Loucy (cell line): ENCODE measurements around the gene PCDHA12.
"Not testable (repeated sequence)": the region's sequence is repeated elsewhere in the genome, so short reads cannot be mapped to it uniquely, and the experiment has no call there.

Experiments
- H2AFZ ChIP-seq: fragments of 200-600 bp; sonication (generic); 2 replicates; pipeline ENCODE4 v1.6.0; 2016; ENCODE audit warnings: antibody characterized with exemption, mild to moderate bottlenecking, low read length, moderate library complexity
- H3F3A ChIP-seq: fragments of 200-600 bp; 2 replicates; pipeline ENCODE4 v1.6.0; 2016; ENCODE audit warnings: antibody characterized with exemption, low read depth, mild to moderate bottlenecking
- H3K27me3 ChIP-seq: fragments of 200-600 bp; sonication (generic); 2 replicates; pipeline ENCODE4 v1.6.1; 2014; ENCODE audit warnings: low read length, mild to moderate bottlenecking; ENCODE audit not compliant: insufficient read depth, poor library complexity, severe bottlenecking
- H3K36me3 ChIP-seq: fragments of 200-600 bp; sonication (generic); 2 replicates; pipeline ENCODE4 v1.6.1; 2016; ENCODE audit warnings: low read length; ENCODE audit not compliant: insufficient read depth
- H3K4me1 ChIP-seq: fragments of 200-600 bp; sonication (generic); 2 replicates; pipeline ENCODE4 v1.5.1; 2014; ENCODE audit warnings: low read length, mild to moderate bottlenecking; ENCODE audit not compliant: insufficient read depth, poor library complexity, severe bottlenecking
- H3K4me2 ChIP-seq: fragments of 200-600 bp; sonication (generic); 2 replicates; pipeline ENCODE4 v1.6.0; 2014; ENCODE audit warnings: antibody characterized with exemption, low read length, low read depth, mild to moderate bottlenecking; ENCODE audit not compliant: poor library complexity, severe bottlenecking
- H3K4me3 ChIP-seq: fragments of 200-600 bp; sonication (generic); 2 replicates; pipeline ENCODE4 v1.5.1; 2014; ENCODE audit warnings: low read length, mild to moderate bottlenecking, mixed read lengths; ENCODE audit not compliant: poor library complexity, severe bottlenecking
- H3K79me2 ChIP-seq: fragments of 200-600 bp; sonication (generic); 2 replicates; pipeline ENCODE4 v1.6.1; 2014; ENCODE audit warnings: low read length; ENCODE audit not compliant: insufficient read depth
- H3K9ac ChIP-seq: fragments of 200-600 bp; sonication (generic); 2 replicates; pipeline ENCODE4 v1.6.0; 2014; ENCODE audit warnings: mild to moderate bottlenecking, low read depth, low read length, moderate library complexity; ENCODE audit not compliant: poor library complexity, severe bottlenecking
- H3K9me2 ChIP-seq: fragments of 200-600 bp; sonication (generic); replicated peaks from 2 replicates; pipeline ENCODE4 v1.6.1; 2016; ENCODE audit warnings: low read depth, low read length, mixed read lengths
- H3K9me3 ChIP-seq: fragments of 200-600 bp; sonication (generic); 2 replicates; pipeline ENCODE4 v1.6.1; 2014; ENCODE audit warnings: mild to moderate bottlenecking, antibody characterized with exemption, low read length, low read depth; ENCODE audit not compliant: insufficient read depth
- H4K20me1 ChIP-seq: fragments of 200-600 bp; sonication (generic); 2 replicates; pipeline ENCODE4 v1.6.0; 2014; ENCODE audit warnings: antibody characterized with exemption, low read length, mild to moderate bottlenecking; ENCODE audit not compliant: insufficient read depth, poor library complexity, severe bottlenecking
- CTCF ChIP-seq: fragments of 200-600 bp; sonication (generic); conservative IDR thresholded peaks from 2 replicates; pipeline ENCODE4 v1.5.1; 2014; ENCODE audit warnings: mild to moderate bottlenecking, antibody characterized with exemption, low read length
- EZH2phosphoT487 ChIP-seq: fragments of 200-600 bp; IDR thresholded peaks from 2 replicates; pipeline ENCODE4 v1.6.1; 2018; ENCODE audit warnings: antibody characterized with exemption, mild to moderate bottlenecking, moderate library complexity, borderline replicate concordance

Gene PCDHA12

GRCh38 chr5:140870221-140871201 lies 4.6 kb upstream of the PCDHA12 start:
- Histone ChIP-seq H3K9me2 (no peaks in the 10 kb centered on the region), H2AFZ (no peak overlapping the region)

GRCh38 chr5:140876541-140877261 lies 1.6 kb downstream of the PCDHA12 start:
- H3K9me3 ChIP-seq, H3K27me3 ChIP-seq, H3K36me3 ChIP-seq, H2AFZ ChIP-seq, H4K20me1 ChIP-seq, H3K9ac ChIP-seq, H3K79me2 ChIP-seq, H3K4me2 ChIP-seq, H3K4me1 ChIP-seq, H3K4me3 ChIP-seq, H3F3A ChIP-seq, H3K9me2 ChIP-seq: not testable (repeated sequence)

More at GRCh38 chr5:140870221-140871201, 4.6 kb upstream of the PCDHA12 start:
- Histone ChIP-seq H3K79me2 (no peaks in the 10 kb centered on the region), H3K9me3 (no peaks in the 10 kb centered on the region), H4K20me1 (no peaks in the 10 kb centered on the region), H3K36me3 (no peaks in the 10 kb centered on the region), H3K4me2 (no peak overlapping the region), H3K27me3 (no peaks in the 10 kb centered on the region), H3K4me3 (no peak overlapping the region), H3K4me1 (no peaks in the 10 kb centered on the region), H3K9ac (no peak overlapping the region), H3F3A (no peaks in the 10 kb centered on the region)
- TF ChIP-seq EZH2phosphoT487 (no peak), CTCF (no peak)

DNA sequence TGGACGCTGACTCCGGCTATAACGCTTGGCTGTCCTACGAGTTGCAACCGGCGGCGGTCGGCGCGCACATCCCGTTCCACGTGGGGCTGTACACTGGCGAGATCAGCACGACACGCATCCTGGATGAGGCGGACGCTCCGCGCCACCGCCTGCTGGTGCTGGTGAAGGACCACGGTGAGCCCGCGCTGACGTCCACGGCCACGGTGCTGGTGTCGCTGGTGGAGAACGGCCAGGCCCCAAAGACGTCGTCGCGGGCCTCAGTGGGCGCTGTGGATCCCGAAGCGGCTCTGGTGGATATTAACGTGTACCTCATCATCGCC lies 2.1 kb downstream of the PCDHA12 start:
- Histone ChIP-seq H3K9ac (no peak overlapping the region), H3K36me3 (no peaks in the 10 kb centered on the region), H3K4me1 (no peaks in the 10 kb centered on the region), H3F3A (no peaks in the 10 kb centered on the region), H4K20me1 (no peaks in the 10 kb centered on the region), H3K79me2 (no peaks in the 10 kb centered on the region), H3K9me3 (peaks cover 4% of the 10 kb centered on the region; the same call in 1 of the 2 replicates), H2AFZ (no peak overlapping the region), H3K9me2 (no peaks in the 10 kb centered on the region), H3K4me2 (no peak overlapping the region), H3K27me3 (no peaks in the 10 kb centered on the region), H3K4me3 (no peak overlapping the region)
- TF ChIP-seq EZH2phosphoT487 (no peak), CTCF (no peak)
